Neural cell (in vitro differentiated cells): ENCODE data around the gene DNAL1.
"Not testable (repeated sequence)": the region's sequence is repeated elsewhere in the genome, so short reads cannot be mapped to it uniquely, and the experiment has no call there.

Experiments
- CTCF ChIP-seq: fragments of 450-650 bp; IDR thresholded peaks from 2 replicates; pipeline ENCODE4 v1.5.1; 2014; ENCODE audit warnings: antibody characterized with exemption, mild to moderate bottlenecking, moderate library complexity; ENCODE audit not compliant: poor library complexity, severe bottlenecking
- EP300 ChIP-seq: fragments of 450-650 bp; conservative IDR thresholded peaks from 2 replicates; pipeline ENCODE4 v1.6.1; 2014; ENCODE audit warnings: antibody characterized with exemption, mild to moderate bottlenecking, moderate library complexity; ENCODE audit not compliant: poor library complexity, severe bottlenecking
- EZH2 ChIP-seq: fragments of 200-600, 300-800 bp; shearing (Covaris generic), sonication (generic); IDR thresholded peaks from 2 replicates; pipeline ENCODE4 v1.6.1; 2014; ENCODE audit warnings: antibody characterized with exemption, low read length, borderline replicate concordance, mild to moderate bottlenecking; ENCODE audit not compliant: insufficient read depth, poor library complexity, severe bottlenecking
- MXI1 ChIP-seq: fragments of 450-650 bp; conservative IDR thresholded peaks from 2 replicates; pipeline ENCODE4 v1.6.1; 2014; ENCODE audit warnings: antibody characterized with exemption, mild to moderate bottlenecking; ENCODE audit not compliant: poor library complexity, severe bottlenecking
- POLR2AphosphoS5 ChIP-seq: IDR thresholded peaks from 2 replicates; pipeline ENCODE4 v1.6.1; 2012
- REST ChIP-seq: IDR thresholded peaks from 2 replicates; pipeline ENCODE4 v1.6.1; 2012; ENCODE audit warnings: borderline replicate concordance
- SMC3 ChIP-seq: fragments of 450-650 bp; conservative IDR thresholded peaks from 2 replicates; pipeline ENCODE4 v1.6.1; 2014; ENCODE audit warnings: antibody characterized with exemption, mild to moderate bottlenecking, moderate library complexity; ENCODE audit not compliant: poor library complexity
- TAF1 ChIP-seq: IDR thresholded peaks from 2 replicates; pipeline ENCODE4 v1.6.1; 2012; ENCODE audit warnings: low read depth

GRCh38 chr14:73659202-73659601, 14.4 kb downstream of the DNAL1 start:
- not testable (repeated sequence) for TF ChIP-seq POLR2AphosphoS5, SMC3, CTCF, EP300, EZH2, TAF1, REST, MXI1
